A172 (cell line): ENCODE measurements around the gene PDCD2L. TPM values are rescaled to one million over a fixed set of nuclear protein-coding genes. Genes with fewer than 3 reads are reported as not detected.
"Not testable (repeated sequence)": the region's sequence is repeated elsewhere in the genome, so short reads cannot be mapped to it uniquely, and the experiment has no call there.

Experiments
- DNase-seq: peaks from one replicate; pipeline ENCODE4 v3.0.0-alpha.2; 2015; ENCODE audit warnings: low spot score
- total RNA-seq: library from RNA; depleted of rRNA; stranded (reverse); fragments of >200 nt; shearing (Covaris generic); gene quantifications from 2 replicates; pipeline ENCODE4 v1.2.3, GENCODE V29; 2014; rRNA removed

The PDCD2L gene, protein sequence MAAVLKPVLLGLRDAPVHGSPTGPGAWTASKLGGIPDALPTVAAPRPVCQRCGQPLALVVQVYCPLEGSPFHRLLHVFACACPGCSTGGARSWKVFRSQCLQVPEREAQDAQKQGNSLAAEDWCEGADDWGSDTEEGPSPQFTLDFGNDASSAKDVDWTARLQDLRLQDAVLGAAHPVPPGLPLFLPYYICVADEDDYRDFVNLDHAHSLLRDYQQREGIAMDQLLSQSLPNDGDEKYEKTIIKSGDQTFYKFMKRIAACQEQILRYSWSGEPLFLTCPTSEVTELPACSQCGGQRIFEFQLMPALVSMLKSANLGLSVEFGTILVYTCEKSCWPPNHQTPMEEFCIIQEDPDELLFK
- total RNA-seq = 30.8 and 42.1 TPM in 2 replicates

DNA sequence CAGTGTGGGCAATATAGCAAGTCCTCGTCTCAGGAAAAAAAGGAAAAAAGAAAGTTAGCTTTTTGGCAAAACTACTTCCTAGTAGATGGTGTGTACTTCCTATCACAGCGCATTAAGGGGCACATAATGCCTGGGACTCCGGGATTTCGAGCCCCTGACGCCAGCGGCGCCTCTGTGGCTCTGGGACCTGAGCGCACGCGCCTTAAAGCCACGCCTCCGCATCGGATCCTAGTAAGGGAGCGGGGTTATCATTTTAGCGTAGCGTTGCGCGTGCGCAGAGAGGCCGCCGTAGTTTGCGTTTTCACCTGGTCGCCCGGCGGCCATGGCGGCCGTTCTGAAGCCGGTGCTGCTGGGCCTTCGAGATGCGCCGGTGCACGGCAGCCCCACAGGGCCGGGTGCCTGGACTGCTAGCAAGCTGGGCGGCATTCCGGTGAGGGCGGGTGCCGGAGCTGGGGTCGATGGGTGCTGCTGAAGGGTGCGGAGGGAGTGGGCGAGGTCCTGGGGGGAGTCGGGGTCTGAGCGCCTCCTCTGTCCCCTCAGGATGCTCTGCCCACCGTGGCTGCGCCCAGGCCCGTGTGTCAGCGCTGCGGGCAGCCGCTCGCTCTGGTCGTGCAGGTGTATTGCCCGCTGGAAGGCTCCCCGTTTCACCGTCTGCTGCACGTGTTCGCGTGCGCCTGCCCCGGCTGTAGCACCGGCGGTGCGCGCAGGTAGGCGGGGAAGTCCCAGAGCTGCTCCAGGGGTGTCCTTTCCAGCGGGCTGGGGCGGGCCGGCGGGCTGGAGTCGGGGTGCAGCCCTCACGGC is at the start of gene PDCD2L:
PDCD2L (plus strand) TSS at position 291 of the 801 bp plus-strand sequence; CDS start at position 323, 32 bp downstream.
- peak; percentile 87 for DNase-seq

DNA sequence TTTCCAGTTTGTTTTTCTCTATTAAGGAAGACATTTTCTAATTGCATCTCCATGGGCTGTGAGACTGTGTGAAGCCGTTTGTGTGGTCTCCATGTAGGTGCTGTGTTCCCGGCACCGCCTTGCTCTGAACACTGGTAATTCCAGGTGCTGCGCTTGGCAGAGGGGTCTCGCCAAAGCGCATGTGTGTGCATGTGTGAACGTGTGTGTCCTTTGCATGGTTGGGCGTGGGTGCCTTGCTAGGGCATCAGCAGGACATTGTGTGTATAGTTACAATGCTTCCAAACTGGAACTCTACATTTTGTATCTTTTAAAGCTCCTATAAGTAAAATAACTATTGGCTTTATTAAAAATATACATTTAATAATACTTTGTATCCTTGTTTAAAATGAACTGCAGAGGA is 49.0 kb upstream of the PDCD2L start:
- DNase-seq = no peak

DNA sequence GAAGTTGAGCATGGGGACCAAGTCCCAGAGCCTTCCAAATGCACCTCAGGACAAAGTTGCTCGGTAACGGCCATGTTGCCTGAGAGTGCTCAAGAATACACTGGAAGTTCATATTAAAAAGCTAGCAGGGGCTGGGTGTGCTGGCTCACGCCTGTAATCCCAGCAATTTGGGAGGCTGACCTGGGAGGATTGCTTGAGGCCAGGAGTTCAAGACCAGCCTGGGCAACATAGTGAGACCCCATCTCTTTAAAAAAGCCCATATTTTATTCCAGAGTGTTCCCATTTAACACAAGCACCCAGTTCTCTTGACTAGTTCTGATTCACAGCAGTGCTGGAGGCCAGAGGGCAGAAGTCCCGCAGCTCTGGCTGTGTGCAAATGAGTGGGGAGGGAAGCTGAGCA is 47.3 kb upstream of the PDCD2L start:
- DNase-seq = no peak

DNA sequence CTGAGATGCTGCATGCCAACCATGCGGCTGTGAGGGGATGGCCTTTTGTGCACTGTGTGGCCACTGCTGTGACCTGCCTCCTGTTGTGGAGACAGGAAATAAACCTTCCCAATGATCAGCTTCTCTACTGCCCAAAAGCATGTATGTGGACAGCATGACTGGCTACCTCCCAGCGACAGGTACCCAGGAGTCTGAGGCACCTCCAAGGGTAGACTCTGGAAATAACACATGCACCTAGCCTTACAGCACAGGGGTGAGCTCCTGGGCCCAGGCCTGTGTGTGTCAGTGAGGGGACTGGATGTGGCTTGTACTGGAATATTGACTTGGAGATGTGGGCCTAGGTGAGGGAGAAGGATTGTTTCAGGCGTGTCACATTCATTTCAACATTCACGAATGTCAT is 46.8 kb upstream of the PDCD2L start:
- DNase-seq = no peak

DNA sequence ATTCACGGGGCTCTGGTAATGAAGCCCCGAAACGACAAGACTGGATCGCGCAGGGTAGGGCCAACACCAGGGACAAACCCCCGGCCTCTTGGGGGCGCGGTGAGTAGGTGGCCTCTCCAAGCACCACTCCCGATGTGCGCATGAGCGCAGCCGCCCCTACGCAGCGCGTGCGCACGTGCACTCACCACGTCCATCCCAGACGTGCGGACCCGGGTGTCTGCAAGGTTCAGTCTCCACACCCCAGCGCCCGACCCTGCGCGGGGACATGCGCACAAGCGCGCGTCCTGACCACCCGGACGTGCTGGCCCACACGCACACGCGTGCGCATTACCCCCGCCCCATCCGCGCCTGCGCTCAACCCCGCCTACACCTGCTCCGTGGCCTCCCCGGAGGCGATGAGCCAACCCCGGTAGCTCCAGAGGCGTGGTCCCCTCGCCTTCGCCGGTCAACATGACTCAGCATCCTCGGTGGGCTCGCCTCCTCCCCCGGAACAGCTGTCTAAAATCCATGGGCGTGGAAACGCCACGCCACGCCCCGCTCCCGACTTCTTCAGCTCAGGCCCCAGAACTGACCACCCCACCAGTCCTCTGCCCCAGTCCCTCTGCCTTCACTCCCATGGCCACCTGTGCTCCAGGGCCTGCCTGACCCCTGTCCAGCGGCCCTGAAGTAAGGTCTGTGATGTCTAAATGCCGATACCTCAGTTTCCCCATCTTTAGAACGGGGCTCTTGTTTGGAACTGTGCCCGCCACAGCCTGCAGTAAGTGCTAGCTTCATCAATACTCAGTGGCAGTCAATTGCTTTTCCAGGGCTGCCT is 44.9 kb upstream of the PDCD2L start:
- peak; percentile 94 for DNase-seq

DNA sequence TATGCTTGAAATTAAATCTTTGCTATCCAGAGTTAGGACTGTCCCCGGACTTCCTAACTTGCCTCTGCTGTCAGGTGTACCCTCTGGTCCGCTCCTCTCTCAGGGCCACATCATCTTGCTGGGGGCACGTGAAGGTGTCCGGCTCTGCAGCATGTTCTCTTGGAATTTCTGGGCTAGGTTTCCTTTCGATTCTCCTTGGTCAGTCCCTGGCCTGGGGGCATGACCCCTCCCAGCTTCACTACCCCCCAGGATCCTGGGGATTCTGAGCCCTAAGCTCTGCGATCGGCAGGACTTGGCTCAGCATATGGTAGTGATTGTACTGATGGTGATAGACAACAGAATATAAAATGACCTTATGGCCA is 44.3 kb upstream of the PDCD2L start:
- no peak for DNase-seq

DNA sequence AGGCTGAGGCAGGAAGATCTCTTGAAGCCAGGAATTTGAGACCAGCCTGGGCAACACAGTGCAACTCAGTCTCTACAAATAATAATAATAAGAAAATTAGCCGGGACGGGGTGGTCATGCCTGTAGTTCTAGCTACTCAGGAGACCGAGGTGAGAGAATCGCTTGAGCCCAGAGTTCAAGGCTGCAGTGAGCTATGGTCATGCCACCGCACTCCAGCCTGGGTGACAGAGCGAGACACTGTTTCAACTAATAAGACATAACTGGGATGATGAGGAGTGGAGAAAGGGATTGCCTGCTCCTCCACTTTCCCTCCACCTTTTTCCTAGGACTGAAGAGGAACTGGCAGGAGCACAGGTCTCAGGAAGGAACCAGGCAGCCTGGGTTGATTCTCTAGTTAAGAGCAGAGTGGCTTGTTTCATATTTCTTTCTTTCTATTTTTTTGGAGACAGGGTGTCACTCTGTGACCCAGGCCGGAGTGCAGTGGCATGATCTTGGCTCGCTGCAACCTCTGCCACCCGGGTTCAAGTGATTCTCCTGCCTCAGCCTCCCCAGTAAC is 43.8 kb upstream of the PDCD2L start:
- DNase-seq = no peak

DNA sequence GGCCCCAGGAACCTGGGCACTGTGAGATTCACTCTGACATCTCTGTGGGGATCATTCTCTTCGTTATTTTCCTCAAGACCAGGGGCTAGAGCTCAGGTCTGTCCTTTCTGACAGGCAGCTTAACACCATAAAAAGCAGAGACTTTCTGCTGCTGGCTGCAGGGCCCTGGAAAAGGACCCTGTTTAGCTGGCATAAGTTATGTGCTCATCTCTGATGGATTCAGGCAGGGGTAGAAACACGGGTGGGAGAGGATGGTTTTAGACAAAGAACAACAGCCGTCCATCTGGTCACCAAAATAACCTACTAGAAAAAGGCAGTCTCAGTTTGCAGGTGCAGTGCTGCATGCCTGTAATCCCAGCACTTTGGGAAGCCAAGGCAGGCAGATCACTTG is 41.5 kb upstream of the PDCD2L start:
- no peak for DNase-seq

DNA sequence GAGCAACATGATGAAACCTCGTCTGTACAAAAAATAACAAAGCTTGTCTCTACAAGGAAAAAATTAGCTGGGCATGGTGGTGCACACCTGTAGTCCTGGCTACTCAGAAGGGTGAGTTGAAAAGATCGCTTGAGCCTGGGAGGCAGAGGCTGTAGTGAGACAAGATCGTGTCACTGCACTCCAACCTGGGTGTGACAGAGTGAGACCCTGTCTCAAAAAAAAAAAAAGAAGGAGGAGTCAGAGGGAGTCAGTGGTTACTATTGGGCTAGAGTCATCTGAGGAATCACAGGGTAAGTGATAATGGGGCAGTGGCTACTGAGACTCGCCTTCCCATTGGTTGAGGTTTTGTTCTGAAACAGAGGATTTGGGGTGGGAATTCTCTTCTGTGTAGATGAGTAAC is 41.1 kb upstream of the PDCD2L start:
- no peak for DNase-seq

DNA sequence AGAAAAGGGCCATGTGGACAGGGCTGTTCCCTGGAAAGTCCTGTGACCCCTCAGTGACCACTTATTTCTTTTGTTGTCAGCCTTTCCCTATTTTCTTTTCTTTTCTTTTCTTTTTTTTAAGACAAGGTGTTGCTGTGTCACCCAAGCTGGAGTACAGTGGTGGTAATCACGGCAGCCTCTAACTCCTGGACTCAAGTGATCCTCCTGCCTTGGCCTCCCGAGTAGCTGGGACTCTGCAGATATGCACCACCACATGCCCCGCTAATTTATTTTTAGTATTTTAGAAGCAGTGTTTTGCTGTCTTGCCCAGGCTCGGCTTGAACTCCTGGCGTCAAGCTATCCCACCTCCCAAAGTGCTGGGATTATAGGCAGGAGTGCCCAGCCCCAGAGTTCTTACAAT is 40.3 kb upstream of the PDCD2L start:
- no peak for DNase-seq

DNA sequence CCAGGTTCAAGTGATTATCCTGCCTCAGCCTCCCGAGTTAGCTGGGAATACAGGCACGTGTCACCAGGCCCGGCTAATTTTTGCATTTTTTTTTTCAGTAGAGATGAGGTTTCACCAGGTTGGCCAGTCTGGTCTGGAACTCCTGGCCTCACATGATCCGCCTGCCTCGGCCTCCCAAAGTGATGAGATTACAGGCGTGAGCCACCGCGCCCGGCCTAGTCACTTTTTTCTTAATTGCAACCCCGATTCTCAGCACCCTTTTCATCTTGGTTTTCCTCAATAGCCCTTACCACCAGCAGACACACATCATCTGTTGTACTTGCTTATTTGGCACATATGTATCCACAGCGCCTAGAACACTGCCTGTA is 39.8 kb upstream of the PDCD2L start:
- no peak for DNase-seq

DNA sequence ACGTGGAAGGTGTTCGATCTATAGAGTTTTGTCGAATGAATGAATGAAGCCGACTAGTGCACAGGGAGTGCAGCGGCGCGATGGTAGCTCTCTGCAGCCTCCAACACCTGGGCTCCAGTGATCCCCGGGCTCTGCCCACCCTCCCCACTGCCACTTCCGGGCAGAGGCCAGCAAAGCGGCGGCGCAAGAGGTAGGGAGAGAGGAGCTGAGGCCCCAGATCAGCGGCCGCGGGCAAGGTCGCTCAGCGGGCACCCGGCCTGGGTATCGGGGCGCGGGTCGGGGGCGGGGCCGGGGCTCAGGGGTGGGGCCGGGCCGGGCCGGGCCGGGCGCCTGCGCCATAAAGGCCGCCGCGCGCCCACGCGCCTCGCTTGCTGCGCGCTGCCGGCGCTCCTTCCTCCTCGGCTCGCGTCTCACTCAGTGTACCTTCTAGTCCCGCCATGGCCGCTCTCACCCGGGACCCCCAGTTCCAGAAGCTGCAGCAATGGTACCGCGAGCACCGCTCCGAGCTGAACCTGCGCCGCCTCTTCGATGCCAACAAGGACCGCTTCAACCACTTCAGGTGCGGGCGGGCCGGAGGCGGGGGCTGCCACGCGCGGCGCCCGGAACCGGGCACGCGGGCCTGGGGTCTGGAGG is 39.3 kb upstream of the PDCD2L start, which contains the start of gene GPI:
GPI (plus strand) TSS at position 367 of the 633 bp plus-strand sequence; CDS start at position 438, 71 bp downstream.
- peak; percentile 53 for DNase-seq

DNA sequence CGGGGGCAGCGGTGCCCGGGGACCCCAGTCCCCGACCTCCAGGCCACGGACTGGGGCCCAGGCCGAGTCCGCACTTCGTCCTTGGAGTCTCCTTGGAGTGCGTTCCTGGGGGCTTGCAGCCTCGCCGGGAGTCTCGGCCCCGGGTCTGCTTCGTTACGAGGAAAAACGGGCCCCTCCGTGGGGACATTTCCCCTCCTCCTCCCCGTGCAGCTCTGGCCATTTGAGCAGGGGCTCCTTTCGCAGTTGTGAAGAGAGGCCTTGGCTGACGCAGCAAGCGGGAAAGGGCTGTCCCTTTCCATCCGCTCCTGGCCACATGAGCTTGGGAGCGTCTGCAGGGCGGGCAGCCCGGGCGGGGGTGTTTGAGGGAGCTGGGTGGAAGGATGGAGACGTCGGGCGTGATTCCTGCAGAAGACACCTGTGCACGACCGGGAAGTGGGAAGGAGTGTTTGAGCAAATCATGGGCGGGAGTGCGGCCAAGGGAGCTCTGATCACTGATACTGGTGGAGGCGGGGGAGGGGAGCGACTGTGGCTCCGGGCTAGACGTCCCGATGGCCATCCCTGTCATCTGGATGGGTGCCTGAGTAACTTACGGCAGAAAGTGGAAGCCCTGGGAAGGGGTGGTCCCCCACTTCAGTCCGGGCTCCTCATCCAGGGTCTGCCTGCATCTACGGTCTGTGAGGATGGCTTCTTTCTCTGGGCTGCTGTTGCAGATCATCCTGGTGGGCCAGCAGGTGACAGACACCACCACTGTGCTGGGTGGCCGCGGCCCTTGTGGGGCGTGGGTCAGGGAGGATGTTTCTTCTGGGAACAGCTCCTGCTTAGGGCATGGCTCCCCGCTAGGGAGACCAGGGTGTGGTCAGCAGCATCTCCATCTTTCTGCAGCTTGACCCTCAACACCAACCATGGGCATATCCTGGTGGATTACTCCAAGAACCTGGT is 38.5 kb upstream of the PDCD2L start:
- DNase-seq = peak; percentile 40

DNA sequence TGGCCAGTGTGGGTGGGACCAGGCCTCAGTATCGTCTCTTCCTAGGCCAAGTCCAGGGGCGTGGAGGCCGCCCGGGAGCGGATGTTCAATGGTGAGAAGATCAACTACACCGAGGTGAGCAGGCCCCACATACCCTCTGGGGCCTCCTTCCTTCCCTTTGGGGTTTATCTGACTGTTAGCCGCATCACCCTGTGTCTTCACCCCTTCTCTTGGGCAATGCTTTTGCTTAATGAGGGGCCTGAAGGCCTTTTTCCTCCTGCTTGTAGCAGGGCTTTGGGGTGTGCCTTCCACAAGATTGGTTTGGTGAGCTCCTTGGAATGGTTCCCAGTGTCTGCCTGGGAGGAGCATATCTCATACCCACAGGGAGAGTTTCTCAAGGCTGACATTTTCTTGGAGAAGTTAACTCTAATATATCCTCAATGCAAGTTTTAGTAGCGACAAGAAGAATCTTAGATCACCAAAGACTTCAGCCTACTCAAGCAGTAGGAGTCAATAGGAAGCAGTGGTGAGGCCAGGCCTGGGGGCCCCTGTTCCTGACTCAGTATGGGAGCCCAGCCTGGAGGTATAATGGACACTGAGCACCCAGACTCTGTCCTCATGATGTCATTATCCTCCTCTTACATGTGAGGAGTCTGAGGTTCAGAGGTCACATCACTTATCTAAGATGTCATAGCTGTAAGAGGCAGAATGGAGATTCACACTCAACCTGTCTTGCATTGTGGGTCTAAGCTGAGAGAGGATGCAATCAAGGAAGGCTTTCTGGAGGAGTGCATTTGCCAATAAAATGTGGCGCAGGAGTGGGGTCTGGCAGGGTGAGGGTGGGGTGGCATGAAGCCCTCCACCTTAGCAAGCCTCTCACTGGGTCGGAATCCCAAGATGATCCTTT is 37.2 kb upstream of the PDCD2L start:
- DNase-seq = peak; percentile 30

DNA sequence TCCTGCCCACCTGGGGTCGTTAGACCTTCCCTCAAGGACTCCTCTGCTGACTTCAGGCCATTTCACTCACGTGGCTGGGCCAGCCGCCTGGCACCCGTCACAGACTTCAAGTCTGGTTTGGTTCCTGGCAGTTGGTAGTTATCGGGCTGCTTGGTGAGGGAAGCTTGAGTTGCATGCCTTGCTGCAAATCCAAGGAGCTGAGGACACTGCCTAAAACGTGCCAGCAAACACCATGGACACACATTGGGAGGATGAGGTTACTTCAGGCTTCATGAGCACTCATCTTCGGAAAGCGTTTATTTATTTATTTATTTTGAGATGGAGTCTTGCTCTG is 36.6 kb upstream of the PDCD2L start:
- DNase-seq = no peak

DNA sequence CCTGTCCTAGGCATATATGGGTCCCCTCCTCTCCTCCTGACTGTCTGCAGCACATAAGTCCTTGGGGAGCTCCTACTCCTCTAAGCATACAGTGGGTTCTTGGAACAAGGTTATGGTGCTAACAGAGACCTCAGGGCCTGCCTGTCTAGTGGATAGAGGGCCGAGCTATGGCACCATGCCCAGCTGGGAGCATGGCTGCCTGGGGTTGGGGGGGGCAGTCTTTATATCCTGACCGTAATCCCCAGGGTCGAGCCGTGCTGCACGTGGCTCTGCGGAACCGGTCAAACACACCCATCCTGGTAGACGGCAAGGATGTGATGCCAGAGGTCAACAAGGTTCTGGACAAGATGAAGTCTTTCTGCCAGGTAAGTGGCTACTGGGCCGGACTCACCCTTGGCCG is 35.9 kb upstream of the PDCD2L start:
- no peak for DNase-seq

DNA sequence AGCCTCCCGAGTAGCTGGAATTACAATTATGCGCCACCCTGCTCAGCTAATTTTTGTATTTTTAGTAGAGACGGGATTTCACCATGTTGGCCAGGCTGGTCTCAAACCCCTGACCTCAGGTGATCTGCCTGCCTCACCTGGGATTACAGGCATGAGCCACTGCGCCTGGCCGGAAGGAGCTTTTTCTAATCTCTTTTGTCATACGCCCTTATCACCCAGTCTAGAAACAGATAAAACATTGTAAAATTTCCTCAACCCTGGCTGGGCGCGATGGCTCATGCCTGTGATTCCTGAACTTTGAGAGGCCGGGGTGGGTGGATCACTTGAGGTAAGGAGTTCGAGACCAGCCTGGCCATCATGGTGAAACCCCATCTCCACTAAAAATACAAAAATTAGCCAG is 35.0 kb upstream of the PDCD2L start:
- not testable (repeated sequence) for DNase-seq

DNA sequence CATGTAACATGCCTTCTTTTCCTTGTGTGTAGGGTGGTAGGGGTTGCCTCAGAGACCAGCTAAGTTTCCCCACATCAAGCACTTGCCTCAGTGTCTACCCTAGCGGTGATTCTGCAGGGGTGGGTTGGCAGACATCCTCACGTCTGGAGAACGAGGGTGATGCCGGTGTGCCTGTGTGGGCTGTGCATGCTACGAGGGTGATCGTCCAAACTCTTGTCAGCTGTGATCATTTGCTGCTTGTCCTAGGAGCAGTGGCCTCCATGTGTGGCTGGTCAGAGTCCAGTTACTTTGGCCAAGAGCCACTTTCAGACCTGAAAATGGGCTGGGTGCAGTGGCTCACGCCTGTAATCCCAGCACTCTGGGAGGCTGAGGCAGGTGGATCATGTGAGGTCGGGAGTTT is 34.1 kb upstream of the PDCD2L start:
- DNase-seq = no peak

DNA sequence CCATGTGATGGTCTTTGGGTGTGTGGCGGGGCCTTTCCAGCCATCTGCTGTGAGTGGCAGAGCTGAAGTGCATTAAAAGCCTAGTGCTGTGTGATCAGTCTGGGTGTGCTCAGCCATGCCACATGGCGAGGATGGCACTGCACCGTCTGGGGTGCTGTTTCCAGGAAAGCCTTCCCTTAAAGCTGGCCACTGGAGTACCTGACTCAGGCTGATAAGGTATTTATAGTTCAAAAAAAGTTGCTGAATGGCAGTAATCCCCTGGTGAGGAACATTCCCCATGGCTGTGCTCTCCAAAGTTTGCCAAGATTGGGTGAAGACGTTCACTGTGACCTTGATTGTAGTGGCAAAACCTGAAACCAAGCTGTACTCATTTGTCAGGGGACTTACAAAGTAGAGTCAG is 33.2 kb upstream of the PDCD2L start:
- no peak for DNase-seq
